ENCODE results near the gene RASGEF1B.

- TF ChIP-seq POLR2A (IDR thresholded peaks at IDR 0.05) (no peak), CTCF (IDR thresholded peaks at IDR 0.05) (no peak)
Observed at GRCh38 chr4:81512757-81513501, 41.2 kb upstream of the RASGEF1B start.

All from transverse colon (tissue), 3 donors.